DOHH2 (cell line): ENCODE measurements around the gene STOML2.

Source experiments
- EZH2phosphoT487 ChIP-seq: fragments of 200-600 bp; sonication (generic); IDR thresholded peaks from 2 replicates; pipeline ENCODE4 v1.6.1; 2017; ENCODE audit warnings: borderline replicate concordance, mild to moderate bottlenecking, antibody characterized with exemption, low read length, moderate library complexity, mixed read lengths
- TF ChIP-seq, protein P1 (sequence below): fragments of 200-600 bp; sonication (generic); IDR thresholded peaks from one replicate; pipeline ENCODE4 v1.5.1; 2014; ENCODE audit warnings: antibody characterized with exemption, mild to moderate bottlenecking, low read depth, low read length; ENCODE audit not compliant: poor library complexity, severe bottlenecking

DNA sequence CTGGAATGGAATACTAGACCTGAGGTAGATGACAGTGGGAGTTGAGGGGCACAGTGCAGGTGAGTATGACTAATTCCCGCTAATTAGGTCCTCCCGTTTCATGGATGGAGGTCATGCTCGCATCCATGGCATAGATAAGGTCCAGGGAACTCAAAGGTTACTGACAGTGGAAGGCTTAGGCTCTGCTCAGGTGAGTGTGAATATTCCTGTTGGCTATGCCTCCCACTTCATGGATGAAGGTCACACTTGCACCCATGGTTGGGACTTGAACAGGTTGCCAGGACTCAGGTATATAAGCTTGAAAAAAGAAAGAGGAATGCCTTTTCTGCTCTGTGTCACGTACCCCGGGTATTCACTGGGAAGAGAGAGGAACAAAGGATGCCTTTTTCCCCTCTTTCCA lies 39.1 kb upstream of the STOML2 start:
- TF ChIP-seq, protein P1, sequence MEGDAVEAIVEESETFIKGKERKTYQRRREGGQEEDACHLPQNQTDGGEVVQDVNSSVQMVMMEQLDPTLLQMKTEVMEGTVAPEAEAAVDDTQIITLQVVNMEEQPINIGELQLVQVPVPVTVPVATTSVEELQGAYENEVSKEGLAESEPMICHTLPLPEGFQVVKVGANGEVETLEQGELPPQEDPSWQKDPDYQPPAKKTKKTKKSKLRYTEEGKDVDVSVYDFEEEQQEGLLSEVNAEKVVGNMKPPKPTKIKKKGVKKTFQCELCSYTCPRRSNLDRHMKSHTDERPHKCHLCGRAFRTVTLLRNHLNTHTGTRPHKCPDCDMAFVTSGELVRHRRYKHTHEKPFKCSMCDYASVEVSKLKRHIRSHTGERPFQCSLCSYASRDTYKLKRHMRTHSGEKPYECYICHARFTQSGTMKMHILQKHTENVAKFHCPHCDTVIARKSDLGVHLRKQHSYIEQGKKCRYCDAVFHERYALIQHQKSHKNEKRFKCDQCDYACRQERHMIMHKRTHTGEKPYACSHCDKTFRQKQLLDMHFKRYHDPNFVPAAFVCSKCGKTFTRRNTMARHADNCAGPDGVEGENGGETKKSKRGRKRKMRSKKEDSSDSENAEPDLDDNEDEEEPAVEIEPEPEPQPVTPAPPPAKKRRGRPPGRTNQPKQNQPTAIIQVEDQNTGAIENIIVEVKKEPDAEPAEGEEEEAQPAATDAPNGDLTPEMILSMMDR: no peak
- no peak for TF ChIP-seq EZH2phosphoT487
